Neural crest cell (in vitro differentiated cells): Measurements from ENCODE around the gene PPP1R16B. TPM values are rescaled to one million over a fixed set of nuclear protein-coding genes. Genes with fewer than 3 reads are reported as not detected.
A peak's percentile ranks its signal among the peaks of the same experiment; 100 is the strongest.

Experiments
- DNase-seq: peaks from one replicate; pipeline ENCODE4 v3.0.0; 2021; ENCODE audit warnings: low read depth, mixed read lengths, low spot score
- H3K27ac Mint-ChIP-seq: one replicate; pipeline ENCODE4 v1.8.0; 2021; ENCODE audit warnings: mild to moderate bottlenecking, mixed read lengths; ENCODE audit not compliant: unreplicated experiment
- H3K27me3 Mint-ChIP-seq: 2 replicates; pipeline ENCODE4 v1.8.0; 2021; ENCODE audit warnings: low read depth, mild to moderate bottlenecking, mixed read lengths
- H3K36me3 Mint-ChIP-seq: 2 replicates; pipeline ENCODE4 v1.8.0; 2021; ENCODE audit warnings: low read depth, mild to moderate bottlenecking, mixed read lengths
- H3K4me1 Mint-ChIP-seq: 2 replicates; pipeline ENCODE4 v1.8.0; 2021; ENCODE audit warnings: mixed read lengths
- H3K4me3 Mint-ChIP-seq: one replicate; pipeline ENCODE4 v1.8.0; 2021; ENCODE audit warnings: mild to moderate bottlenecking, mixed read lengths
- H3K9me3 Mint-ChIP-seq: 2 replicates; pipeline ENCODE4 v1.8.0; 2021; ENCODE audit warnings: mixed read lengths
- CTCF ChIP-seq: fragments of 200-600 bp; sonication (generic); conservative IDR thresholded peaks from 2 replicates; pipeline ENCODE4 v1.5.0; 2021; ENCODE audit warnings: antibody characterized with exemption, mild to moderate bottlenecking
- total RNA-seq: library from RNA; stranded (reverse); gene quantifications from 2 replicates; pipeline ENCODE4 v1.2.1, GENCODE V29; 2021

Gene PPP1R16B
- total RNA-seq, 1 donor from 2014 or later = 0.30 TPM

GRCh38 chr20:38818113-38819065 lies 12.9 kb downstream of the PPP1R16B start:
- H3K27me3 Mint-ChIP-seq = peaks cover 23% of the 10 kb centered on the region
- H3K4me3 Mint-ChIP-seq = no peak overlapping the region
- H3K27ac Mint-ChIP-seq = no peak overlapping the region
- no peaks in the 10 kb centered on the region for H3K9me3 Mint-ChIP-seq
- no peak for TF ChIP-seq CTCF
- no peaks in the 10 kb centered on the region for H3K4me1 Mint-ChIP-seq
- H3K36me3 Mint-ChIP-seq = no peaks in the 10 kb centered on the region
- no peak for DNase-seq

DNA sequence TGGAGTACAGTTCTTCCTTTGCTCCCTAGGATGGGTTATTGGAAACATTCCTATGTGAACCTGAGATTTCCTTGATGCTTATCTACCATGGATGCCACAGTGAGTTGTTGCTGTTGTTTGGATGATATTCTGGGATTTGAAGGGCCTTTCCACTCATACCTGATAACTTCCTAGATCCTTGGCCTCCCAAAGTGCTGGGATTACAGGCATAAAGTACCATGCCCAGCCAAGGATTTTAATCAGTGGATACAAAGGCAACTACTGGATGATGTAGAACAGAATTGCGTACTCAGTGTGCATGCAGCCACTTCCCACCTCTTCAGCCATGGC lies 20.0 kb downstream of the PPP1R16B start:
- Mint-ChIP-seq H3K9me3 (no peaks in the 10 kb centered on the region), H3K4me1 (peaks cover 19% of the 10 kb centered on the region), H3K27ac (no peak overlapping the region), H3K36me3 (no peaks in the 10 kb centered on the region), H3K27me3 (peaks cover 16% of the 10 kb centered on the region), H3K4me3 (no peak overlapping the region)
- no peak for DNase-seq
- TF ChIP-seq CTCF = no peak

DNA sequence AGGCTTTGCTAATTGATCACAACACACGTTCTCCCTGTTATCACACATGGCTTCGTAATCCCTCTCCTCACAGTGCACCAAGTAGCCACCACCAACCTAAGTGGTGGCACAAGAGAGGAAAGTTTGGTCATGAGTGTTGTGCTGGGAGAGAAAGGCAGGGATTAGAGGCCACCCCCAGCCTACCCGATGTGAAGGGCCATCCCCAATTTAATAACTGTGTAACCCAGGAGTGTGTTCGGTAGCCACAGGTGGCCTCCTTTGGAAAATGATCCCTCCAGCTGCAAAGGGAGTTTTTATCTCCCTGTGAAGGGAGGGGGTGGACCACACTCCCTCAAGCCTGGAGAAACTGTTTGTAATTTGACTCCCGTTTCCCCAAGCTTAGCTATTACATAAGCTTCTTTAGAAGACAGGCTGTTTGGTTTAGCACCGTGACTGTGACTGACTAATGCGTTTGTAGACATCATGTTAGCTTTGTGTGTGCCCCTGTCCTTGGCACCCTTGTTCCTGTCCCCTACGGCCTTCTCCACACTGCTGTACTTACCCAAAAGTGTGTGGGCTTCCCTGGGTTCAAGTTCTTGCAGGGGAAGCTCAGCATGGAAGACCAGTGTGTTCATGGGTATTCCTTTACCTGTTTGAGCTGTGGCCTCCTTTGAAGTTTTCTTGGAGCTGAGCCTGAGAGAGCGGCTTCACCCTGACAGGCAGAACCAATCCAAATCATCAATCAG lies 20.6 kb downstream of the PPP1R16B start:
- no peaks in the 10 kb centered on the region for H3K9me3 Mint-ChIP-seq
- TF ChIP-seq CTCF = no peak
- peaks cover 16% of the 10 kb centered on the region for H3K27me3 Mint-ChIP-seq
- DNase-seq = no peak
- peaks cover 19% of the 10 kb centered on the region for H3K4me1 Mint-ChIP-seq
- H3K36me3 Mint-ChIP-seq = no peaks in the 10 kb centered on the region
- no peak overlapping the region for H3K27ac Mint-ChIP-seq
- no peak overlapping the region for H3K4me3 Mint-ChIP-seq

DNA sequence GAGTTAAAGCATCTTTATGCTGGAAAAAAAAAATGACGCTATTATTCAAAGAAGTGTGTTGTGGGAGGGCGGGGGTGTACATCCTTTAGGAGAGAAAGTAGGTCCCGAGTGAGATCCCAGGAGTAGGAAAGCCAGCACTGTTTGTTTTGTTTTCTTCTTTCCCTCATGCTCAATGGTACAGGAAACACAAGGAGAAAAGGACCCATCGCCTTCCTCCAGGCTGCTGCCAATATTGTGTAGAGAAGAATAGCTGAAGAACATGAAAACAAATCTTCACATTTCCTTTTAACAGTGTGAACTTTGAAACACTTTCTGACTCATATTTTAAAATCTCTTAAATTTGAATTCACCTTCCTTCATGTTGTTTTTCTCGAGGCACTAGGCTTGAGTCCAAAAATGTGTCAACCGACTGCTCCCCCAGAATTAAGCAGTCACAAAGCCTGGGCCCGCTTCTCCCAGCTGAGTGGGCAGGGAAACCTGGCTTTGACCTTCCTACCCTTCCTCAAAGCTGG lies 22.3 kb downstream of the PPP1R16B start:
- Mint-ChIP-seq H3K27me3 (peaks cover 6% of the 10 kb centered on the region), H3K36me3 (no peaks in the 10 kb centered on the region), H3K27ac (no peak overlapping the region), H3K4me1 (peaks cover 19% of the 10 kb centered on the region), H3K4me3 (no peak overlapping the region), H3K9me3 (no peaks in the 10 kb centered on the region)
- no peak for DNase-seq
- no peak for TF ChIP-seq CTCF

DNA sequence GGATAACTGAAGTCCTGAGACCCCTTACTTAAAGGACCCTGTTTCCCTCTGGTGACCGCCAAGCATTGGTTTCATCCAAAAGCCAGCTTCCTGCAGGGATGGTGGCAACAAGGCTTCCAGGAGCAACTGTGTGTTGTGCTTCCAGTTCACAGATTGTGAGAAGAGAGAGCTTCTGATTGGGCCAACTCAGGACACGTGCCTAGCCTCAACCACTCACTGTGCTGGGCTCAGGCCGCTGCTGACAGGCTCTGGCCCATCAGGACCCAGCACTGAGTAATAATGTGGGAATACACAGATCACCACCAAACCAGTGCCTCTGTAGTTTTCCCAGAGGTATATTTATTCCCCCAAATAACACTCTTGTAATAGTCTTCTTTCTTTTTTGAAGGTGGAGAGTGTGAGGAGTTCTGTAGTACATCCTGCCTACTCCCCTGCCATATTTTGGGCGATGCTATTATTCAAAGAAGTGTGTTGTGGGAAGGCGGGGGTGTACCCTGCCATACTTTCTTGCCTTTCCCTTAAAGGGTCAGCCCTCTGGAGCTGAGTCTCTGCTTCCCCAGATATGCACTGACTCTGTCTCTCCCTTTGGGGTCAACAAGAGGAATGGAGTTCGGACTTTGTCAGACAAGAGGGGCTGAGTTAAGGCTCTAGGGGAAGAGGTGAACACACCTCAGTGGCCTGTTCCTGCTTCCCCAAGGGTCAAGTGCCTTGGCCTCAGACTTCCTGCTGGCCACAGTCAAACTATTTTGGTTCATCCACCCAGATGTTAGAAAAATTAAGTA lies 23.2 kb downstream of the PPP1R16B start:
- no peak for TF ChIP-seq CTCF
- no peaks in the 10 kb centered on the region for H3K9me3 Mint-ChIP-seq
- H3K36me3 Mint-ChIP-seq = no peaks in the 10 kb centered on the region
- H3K4me3 Mint-ChIP-seq = no peak overlapping the region
- peak overlapping the region; percentile 87 for H3K27ac Mint-ChIP-seq
- peaks cover 6% of the 10 kb centered on the region for H3K27me3 Mint-ChIP-seq
- H3K4me1 Mint-ChIP-seq = peaks cover 19% of the 10 kb centered on the region
- DNase-seq = no peak
